Uterus (tissue), 4 donors: ENCODE measurements around the gene TAF10. TPM values are rescaled to one million over a fixed set of nuclear protein-coding genes. Genes with fewer than 3 reads are reported as not detected.

Source experiments
- DNase-seq, 2 donors: peaks; one replicate each; pipeline ENCODE4 v3.0.0-alpha.2; 2019 to 2020
- H3K27ac ChIP-seq, 2 donors: fragments of 200-600 bp; sonication (generic); 1 replicate in 1 of 2; 2 replicates in 1 of 2; pipeline ENCODE4 v1.5.1; 2016 to 2018
- H3K27me3 ChIP-seq, 2 donors: fragments of 200-600 bp; sonication (generic); one replicate each; pipeline ENCODE4 v1.5.1; 2018 to 2019; ENCODE audit warnings: control low read depth in 1 of 2
- H3K36me3 ChIP-seq, 2 donors: fragments of 200-600 bp; sonication (generic); one replicate each; pipeline ENCODE4 v1.5.1; 2019; ENCODE audit warnings: control low read depth in 1 of 2
- H3K4me1 ChIP-seq, 2 donors: fragments of 200-600 bp; sonication (generic); one replicate each; pipeline ENCODE4 v1.5.1; 2018 to 2019; ENCODE audit warnings: control low read depth in 1 of 2
- H3K4me3 ChIP-seq, 2 donors: fragments of 200-600 bp; sonication (generic); 1 replicate in 1 of 2; 2 replicates in 1 of 2; pipeline ENCODE4 v1.5.1; 2018 to 2019; ENCODE audit warnings: mild to moderate bottlenecking in 1 of 2
- H3K9me3 ChIP-seq, 2 donors: fragments of 200-600 bp; sonication (generic); one replicate each; pipeline ENCODE4 v1.5.1; 2019; ENCODE audit warnings: control low read depth in 1 of 2
- CTCF ChIP-seq, 4 experiments: fragments of 200-600 bp in 2 of 4; fragments of 450-650 bp in 2 of 4; sonication (generic) in 2 of 4; IDR thresholded peaks; one replicate each; pipeline ENCODE4 v1.5.1; 2016 to 2019; ENCODE audit warnings: antibody characterized with exemption in 4 of 4, mild to moderate bottlenecking in 2 of 4, moderate library complexity in 1 of 4
- POLR2A ChIP-seq, 2 donors: fragments of 450-650 bp; IDR thresholded peaks; one replicate each; pipeline ENCODE4 v1.6.1; 2016; ENCODE audit warnings: antibody characterized with exemption in 2 of 2, mild to moderate bottlenecking in 1 of 2, moderate library complexity in 1 of 2
- intact Hi-C: fragments of 100-400 bp; cut with DNase I; formaldehyde crosslinking; loops from one replicate; pipeline ENCODE4 v1.15.1; 2023; ENCODE audit warnings: low total_unique reads
- total RNA-seq, 4 donors: library from RNA; depleted of rRNA in 3 of 4; stranded (reverse); fragments of >200 nt in 3 of 4; gene quantifications; one replicate each; pipeline versions ENCODE4 v1.1.0 to v1.2.4, GENCODE V29; 2014 to 2023
- donor health status: DM: yes; HTN: yes; CAD: no.

The TAF10 gene
- total RNA-seq, 4 donors from 2014 or later: 11.5 to 137 (median 67.1) TPM

- no peaks in the 10 kb centered on the region for H3K36me3 ChIP-seq
- H3K4me1 ChIP-seq: no peaks in the 10 kb centered on the region
- peak overlapping the region; percentile 96 for H3K27ac ChIP-seq
- no peaks in the 10 kb centered on the region for H3K9me3 ChIP-seq
- no peaks in the 10 kb centered on the region for H3K27me3 ChIP-seq
- DNase-seq: no peak
- intact Hi-C loops: no loop called here
- TF ChIP-seq POLR2A (IDR thresholded peaks at IDR 0.05): no peak
- no peak for TF ChIP-seq CTCF (IDR thresholded peaks at IDR 0.05)
- H3K4me3 ChIP-seq: no peak overlapping the region
Observed at GRCh38 chr11:6653656-6654055, 41.6 kb upstream of the TAF10 start.

- Histone ChIP-seq H3K27me3 (no peaks in the 10 kb centered on the region), H3K27ac (peak overlapping the region; percentile 12 to 96), H3K4me3 (no peak overlapping the region), H3K9me3 (no peaks in the 10 kb centered on the region), H3K4me1 (no peaks in the 10 kb centered on the region), H3K36me3 (no peaks in the 10 kb centered on the region)
- TF ChIP-seq CTCF (IDR thresholded peaks at IDR 0.05) (no peak), POLR2A (IDR thresholded peaks at IDR 0.05) (no peak)
- intact Hi-C loops: no loop called here
- DNase-seq: no peak
Observed at GRCh38 chr11:6653097-6653496, 41.1 kb upstream of the TAF10 start.

GRCh38 chr11:6652182-6652581, 40.2 kb upstream of the TAF10 start:
- intact Hi-C loops: no loop called here
- peaks cover 0 to 3% of the 10 kb centered on the region in 2 donors for H3K4me1 ChIP-seq
- no peaks in the 10 kb centered on the region for H3K27me3 ChIP-seq
- TF ChIP-seq POLR2A (IDR thresholded peaks at IDR 0.05) (no peak), CTCF (IDR thresholded peaks at IDR 0.05) (no peak)
- no peaks in the 10 kb centered on the region for H3K36me3 ChIP-seq
- no peak for DNase-seq
- H3K4me3 ChIP-seq: no peak overlapping the region
- H3K27ac ChIP-seq: peak overlapping the region; percentile 12 to 96
- H3K9me3 ChIP-seq: no peaks in the 10 kb centered on the region

GRCh38 chr11:6650980-6651379, 39.0 kb upstream of the TAF10 start:
- no peak overlapping the region for H3K4me3 ChIP-seq
- peak overlapping the region; percentile 94 to 96 for H3K27ac ChIP-seq
- no peaks in the 10 kb centered on the region for H3K27me3 ChIP-seq
- H3K9me3 ChIP-seq: no peaks in the 10 kb centered on the region
- intact Hi-C loops: no loop called here
- no peak for DNase-seq
- TF ChIP-seq POLR2A (IDR thresholded peaks at IDR 0.05): no peak
- no peak for TF ChIP-seq CTCF (IDR thresholded peaks at IDR 0.05)
- H3K4me1 ChIP-seq: peaks cover 6 to 13% of the 10 kb centered on the region in 2 donors
- no peaks in the 10 kb centered on the region for H3K36me3 ChIP-seq

- DNase-seq: no peak
- no peaks in the 10 kb centered on the region for H3K9me3 ChIP-seq
- peak overlapping the region; percentile 94 to 96 for H3K27ac ChIP-seq
- no peaks in the 10 kb centered on the region for H3K27me3 ChIP-seq
- TF ChIP-seq CTCF (IDR thresholded peaks at IDR 0.05): no peak
- no peak for TF ChIP-seq POLR2A (IDR thresholded peaks at IDR 0.05)
- no peaks in the 10 kb centered on the region for H3K36me3 ChIP-seq
- intact Hi-C loops: no loop called here
- H3K4me3 ChIP-seq: no peak overlapping the region
- H3K4me1 ChIP-seq: peaks cover 8 to 16% of the 10 kb centered on the region in 2 donors
Observed at GRCh38 chr11:6650104-6650503, 38.1 kb upstream of the TAF10 start.
